Right atrium auricular region (tissue), 2 donors: ENCODE measurements around the gene FGFR3. TPM values are rescaled to one million over a fixed set of nuclear protein-coding genes. Genes with fewer than 3 reads are reported as not detected.
"Not testable (repeated sequence)": the region's sequence is repeated elsewhere in the genome, so short reads cannot be mapped to it uniquely, and the experiment has no call there.

Experiments
- DNase-seq: peaks from one replicate; pipeline ENCODE4 v3.0.0-alpha.2; 2019; ENCODE audit warnings: low spot score
- H3K27ac ChIP-seq, 2 donors: fragments of 200-600 bp; sonication (generic); 1 replicate in 1 of 2; 2 replicates in 1 of 2; pipeline ENCODE4 v1.5.1; 2016 to 2019
- H3K27me3 ChIP-seq, 2 donors: fragments of 200-600 bp; sonication (generic); one replicate each; pipeline versions ENCODE4 v1.5.1 to v1.6.0; 2017 to 2019
- H3K36me3 ChIP-seq: fragments of 200-600 bp; sonication (generic); one replicate; pipeline ENCODE4 v1.5.1; 2016
- H3K4me1 ChIP-seq, 2 donors: fragments of 200-600 bp; sonication (generic); one replicate each; pipeline versions ENCODE4 v1.5.1 to v1.6.0; 2017 to 2019
- H3K4me3 ChIP-seq, 2 donors: fragments of 200-600 bp; sonication (generic); 1 replicate in 1 of 2; 2 replicates in 1 of 2; pipeline ENCODE4 v1.5.1; 2017 to 2019; ENCODE audit warnings: mild to moderate bottlenecking in 1 of 2, moderate library complexity in 1 of 2
- H3K9me3 ChIP-seq, 2 donors: fragments of 200-600 bp; sonication (generic); one replicate each; pipeline ENCODE4 v1.5.1; 2019
- CTCF ChIP-seq, 2 donors: fragments of 200-600 bp; sonication (generic); IDR thresholded peaks; one replicate each; pipeline ENCODE4 v1.5.1; 2019; ENCODE audit warnings: antibody characterized with exemption in 2 of 2
- total RNA-seq, 2 donors: library from RNA; depleted of rRNA; stranded (reverse); fragments of >200 nt; gene quantifications; one replicate each; pipeline ENCODE4 v1.1.0, GENCODE V29; 2016

Gene FGFR3
- total RNA-seq, 2 donors from 2014 or later: 2.6 to 15.4 TPM

GRCh38 chr4:1843852-1844251, 50.8 kb downstream of the FGFR3 start:
- H3K9me3 ChIP-seq: no peaks in the 10 kb centered on the region
- DNase-seq: peak; percentile 79
- no peaks in the 10 kb centered on the region for H3K27me3 ChIP-seq
- H3K27ac ChIP-seq: peak overlapping the region; percentile 36 to 64
- no peak overlapping the region for H3K4me3 ChIP-seq
- TF ChIP-seq CTCF (IDR thresholded peaks at IDR 0.05): peak in 1 of 2 donors; percentile 7
- H3K36me3 ChIP-seq: peaks cover 39% of the 10 kb centered on the region
- peaks cover 0 to 28% of the 10 kb centered on the region in 2 donors for H3K4me1 ChIP-seq

GRCh38 chr4:1844618-1845017, 51.5 kb downstream of the FGFR3 start:
- H3K27ac ChIP-seq: peak overlapping the region in 1 of 2 donors; percentile 32
- not testable (repeated sequence) for DNase-seq, H3K27me3 ChIP-seq, H3K9me3 ChIP-seq, H3K4me3 ChIP-seq
- peaks cover 0 to 28% of the 10 kb centered on the region in 2 donors for H3K4me1 ChIP-seq
- H3K36me3 ChIP-seq: peaks cover 32% of the 10 kb centered on the region

GRCh38 chr4:1846580-1846979, 53.5 kb downstream of the FGFR3 start:
- Histone ChIP-seq H3K27ac (no peak overlapping the region), H3K4me1 (peaks cover 0 to 37% of the 10 kb centered on the region in 2 donors), H3K27me3 (no peaks in the 10 kb centered on the region), H3K4me3 (no peak overlapping the region), H3K36me3 (peaks cover 14% of the 10 kb centered on the region), H3K9me3 (no peaks in the 10 kb centered on the region)
- DNase-seq: no peak
- no peak for TF ChIP-seq CTCF (IDR thresholded peaks at IDR 0.05)

GRCh38 chr4:1850276-1850675, 57.2 kb downstream of the FGFR3 start:
- TF ChIP-seq CTCF (IDR thresholded peaks at IDR 0.05): no peak
- H3K9me3 ChIP-seq: no peaks in the 10 kb centered on the region
- no peak overlapping the region for H3K4me3 ChIP-seq
- no peak overlapping the region for H3K27ac ChIP-seq
- DNase-seq: no peak
- H3K4me1 ChIP-seq: peaks cover 0 to 36% of the 10 kb centered on the region in 2 donors
- H3K36me3 ChIP-seq: peaks cover 11% of the 10 kb centered on the region
- no peaks in the 10 kb centered on the region for H3K27me3 ChIP-seq

GRCh38 chr4:1851160-1851559, 58.1 kb downstream of the FGFR3 start:
- no peak for TF ChIP-seq CTCF (IDR thresholded peaks at IDR 0.05)
- H3K9me3 ChIP-seq: no peaks in the 10 kb centered on the region
- peaks cover 3% of the 10 kb centered on the region for H3K36me3 ChIP-seq
- H3K4me1 ChIP-seq: peaks cover 0 to 38% of the 10 kb centered on the region in 2 donors
- peak overlapping the region; percentile 40 to 44 for H3K27ac ChIP-seq
- DNase-seq: no peak
- no peak overlapping the region for H3K4me3 ChIP-seq
- no peaks in the 10 kb centered on the region for H3K27me3 ChIP-seq

- H3K4me1 ChIP-seq: peaks cover 0 to 40% of the 10 kb centered on the region in 2 donors
- no peak for TF ChIP-seq CTCF (IDR thresholded peaks at IDR 0.05)
- H3K9me3 ChIP-seq: no peaks in the 10 kb centered on the region
- peak overlapping the region; percentile 40 to 44 for H3K27ac ChIP-seq
- DNase-seq: no peak
- no peaks in the 10 kb centered on the region for H3K27me3 ChIP-seq
- H3K4me3 ChIP-seq: no peak overlapping the region
- no peaks in the 10 kb centered on the region for H3K36me3 ChIP-seq
These were observed 58.7 kb downstream of the FGFR3 start for GRCh38 chr4:1851575-1852410.
